Measurements from ENCODE around the gene DMC1. TPM values are rescaled to one million over a fixed set of nuclear protein-coding genes. Genes with fewer than 3 reads are reported as not detected.

The DMC1 gene
- total and polyA plus RNA-seq, 10 of the 15 experiments (the other 5 are each of a cell fraction or from before 2014, with no cell fraction given): 1.0 to 21.0 (median 4.5) TPM

DNA sequence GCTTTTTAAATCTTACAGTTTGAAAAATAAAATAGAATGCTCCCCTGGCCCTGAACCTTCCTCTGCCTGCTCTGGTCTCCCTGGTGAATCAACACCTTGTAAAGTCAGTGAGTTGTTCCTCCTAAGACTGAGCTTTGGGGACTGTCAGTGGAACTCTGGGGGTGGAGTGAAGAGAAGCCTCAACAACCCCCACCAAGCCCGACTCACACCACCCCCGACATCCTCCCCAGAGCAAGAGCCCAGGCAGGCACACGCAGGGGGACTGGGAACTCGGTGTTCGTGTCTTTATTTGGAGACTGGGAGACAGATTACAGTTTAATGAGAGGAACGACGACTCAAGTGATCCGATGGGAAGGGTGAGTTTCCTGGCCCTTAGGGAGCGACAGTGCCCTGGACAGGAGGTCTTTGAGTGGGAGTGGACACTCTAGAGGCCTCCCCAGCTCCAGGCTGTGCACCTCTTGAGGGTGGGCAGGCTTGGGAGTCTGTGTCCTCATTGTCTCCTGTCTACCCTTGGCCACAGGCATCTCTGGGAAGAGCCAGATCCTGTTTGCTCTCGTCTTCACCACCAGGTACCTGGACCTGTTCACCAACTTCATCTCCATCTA, 95.9 kb downstream of the DMC1 start:
- Histone ChIP-seq H4K20me1 (ENCODE audit: control insufficient read depth, insufficient read depth) (no peaks in the 10 kb centered on the region), H3K27ac (ENCODE audit: control insufficient read depth, insufficient read depth) (no peak overlapping the region), H3K4me2 (ENCODE audit: control insufficient read depth, insufficient read depth) (no peak overlapping the region), H3K79me2 (ENCODE audit: control insufficient read depth, insufficient read depth, low read length) (no peaks in the 10 kb centered on the region), H3K4me3 (no peak overlapping the region), H3K9ac (ENCODE audit: control insufficient read depth, insufficient read depth, low read length) (no peak overlapping the region), H2AFZ (ENCODE audit: control insufficient read depth, low read depth, low read length) (no peak overlapping the region), H3K36me3 (ENCODE audit: control insufficient read depth in 2 of 2, insufficient read depth in 2 of 2, low read length in 1 of 2) (peaks cover 0 to 4% of the 10 kb centered on the region in 2 experiments; a peak in 1 of 4 replicates), H3K9me3 (replicated peaks; ENCODE audit: control insufficient read depth, insufficient read depth, low read length) (no peaks in the 10 kb centered on the region), H3K27me3 (replicated peaks in 1 of 2; ENCODE audit: control insufficient read depth in 2 of 2, insufficient read depth in 2 of 2, low read length in 1 of 2) (no peaks in the 10 kb centered on the region; a peak in 1 of 4 replicates), H3K4me1 (ENCODE audit: control insufficient read depth, insufficient read depth, low read length) (no peaks in the 10 kb centered on the region)
- intact Hi-C loops (cut with micrococcal nuclease; ENCODE audit: unreplicated experiment): no loop called here
- ATAC-seq: no peak
- no peak for DNase-seq (ENCODE audit: low read depth, low spot score)
- in situ Hi-C loops (cut with MboI): no loop called here
- BruUV-seq (replicated peaks): no TSS peak
- ChIA-PET SMC1A (ENCODE audit: uncharacterized antibody, unreplicated experiment) (no interaction called here), CTCF (no interaction called here), RAD21 (ENCODE audit: unreplicated experiment) (no interaction called here), POLR2A (interaction anchor here (0.5 kb wide), 1 partner anchor 77 kb away, joined by 5 read pairs; no protein-coding TSS in a partner anchor)
- 54% methylated on average over 10 of the region's 10 CpGs for WGBS (ENCODE audit: insufficient coverage, insufficient replicate concordance, low lambda C conversion rate, missing lambda C conversion rate)
- FAIRE-seq: no peak
- TF ChIP-seq NFYA (IDR thresholded peaks at IDR 0.05; ENCODE audit: borderline replicate concordance, low read depth, low read length) (no peak), SIX5 (IDR thresholded peaks at IDR 0.05; ENCODE audit: low read depth, low read length, severe bottlenecking) (no peak), ZSCAN29 (IDR thresholded peaks at IDR 0.05) (no peak), E2F8 (IDR thresholded peaks at IDR 0.05; ENCODE audit: low read depth, partially characterized antibody) (no peak), ZBTB33 (IDR thresholded peaks at IDR 0.05) (no peak), IKZF1 (conservative IDR thresholded peaks at IDR 0.05) (no peak), CUX1 (IDR thresholded peaks at IDR 0.05; ENCODE audit: insufficient replicate concordance, low read depth, low read length) (no peak), RFX5 (IDR thresholded peaks at IDR 0.05; ENCODE audit: low read depth, low read length) (no peak), KDM1A (IDR thresholded peaks at IDR 0.05; ENCODE audit: borderline replicate concordance) (no peak), NRF1 (conservative IDR thresholded peaks at IDR 0.05; ENCODE audit: low read depth, low read length) (no peak)

All from GM12878 (cell line).